KOPT-K1 (cell line): Measurements from ENCODE around the gene ZNF532.

ENCODE experiments used
- H3K27ac ChIP-seq: fragments of 200-600 bp; sonication (generic); 2 replicates; pipeline ENCODE4 v1.5.1; 2016; ENCODE audit warnings: antibody characterized with exemption, mild to moderate bottlenecking, low read depth, low read length; ENCODE audit not compliant: poor library complexity, severe bottlenecking
- H3K36me3 ChIP-seq: fragments of 200-600 bp; sonication (generic); 2 replicates; pipeline ENCODE4 v1.5.1; 2017; ENCODE audit warnings: antibody characterized with exemption, mild to moderate bottlenecking, low read length, moderate library complexity; ENCODE audit not compliant: insufficient read depth
- H3K9me3 ChIP-seq: fragments of 200-600 bp; sonication (generic); 2 replicates; pipeline ENCODE4 v1.5.1; 2017; ENCODE audit warnings: antibody characterized with exemption, low read length, mild to moderate bottlenecking; ENCODE audit not compliant: insufficient read depth, poor library complexity, severe bottlenecking

The ZNF532 gene

DNA sequence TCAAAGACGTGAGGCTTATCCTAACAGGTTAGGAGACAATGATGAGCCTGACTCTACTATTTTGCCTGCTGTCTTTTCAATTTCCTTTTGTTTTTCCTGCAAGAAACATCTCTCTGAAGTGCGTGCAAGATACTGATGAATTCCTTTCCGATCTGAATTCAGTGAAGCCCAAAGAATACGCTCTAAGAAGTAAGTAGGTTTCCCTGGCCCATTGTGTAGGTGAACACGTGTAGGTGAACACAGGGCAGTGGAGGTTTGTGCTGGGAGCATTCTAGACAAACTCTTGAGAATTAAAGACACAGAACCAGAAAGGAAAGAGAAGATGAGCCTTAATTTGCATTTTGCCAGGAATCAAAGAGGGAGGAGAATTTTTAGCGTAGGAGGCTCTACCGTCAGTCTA, 132.0 kb downstream of the ZNF532 start:
- Histone ChIP-seq H3K27ac (no peak overlapping the region), H3K9me3 (no peaks in the 10 kb centered on the region), H3K36me3 (no peaks in the 10 kb centered on the region)

DNA sequence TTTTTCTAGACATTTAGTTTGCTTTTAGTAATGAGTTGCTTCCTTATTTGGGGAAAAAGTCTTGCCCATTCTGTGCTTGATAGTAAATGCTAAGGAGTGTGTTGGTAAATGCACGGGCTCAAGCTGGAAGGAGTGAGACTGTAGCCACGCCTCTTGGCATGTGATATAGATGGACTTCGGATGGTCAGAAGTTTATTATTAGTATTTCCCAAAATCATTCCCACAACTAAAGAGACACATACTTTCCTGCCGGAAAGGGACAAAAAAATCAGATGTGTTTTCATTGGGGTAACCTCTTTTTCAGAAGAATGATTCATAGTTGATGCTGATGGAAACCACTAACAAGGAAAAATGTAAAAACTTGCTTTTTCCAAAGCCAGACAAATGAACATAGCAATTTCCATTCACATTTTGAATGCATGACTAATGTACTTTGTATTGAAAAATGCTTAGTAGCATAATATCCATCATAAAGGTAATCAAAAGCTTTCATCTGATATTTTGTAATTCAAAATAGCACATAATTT, 133.2 kb downstream of the ZNF532 start:
- no peaks in the 10 kb centered on the region for H3K36me3 ChIP-seq
- H3K9me3 ChIP-seq: no peaks in the 10 kb centered on the region
- H3K27ac ChIP-seq: no peak overlapping the region

DNA sequence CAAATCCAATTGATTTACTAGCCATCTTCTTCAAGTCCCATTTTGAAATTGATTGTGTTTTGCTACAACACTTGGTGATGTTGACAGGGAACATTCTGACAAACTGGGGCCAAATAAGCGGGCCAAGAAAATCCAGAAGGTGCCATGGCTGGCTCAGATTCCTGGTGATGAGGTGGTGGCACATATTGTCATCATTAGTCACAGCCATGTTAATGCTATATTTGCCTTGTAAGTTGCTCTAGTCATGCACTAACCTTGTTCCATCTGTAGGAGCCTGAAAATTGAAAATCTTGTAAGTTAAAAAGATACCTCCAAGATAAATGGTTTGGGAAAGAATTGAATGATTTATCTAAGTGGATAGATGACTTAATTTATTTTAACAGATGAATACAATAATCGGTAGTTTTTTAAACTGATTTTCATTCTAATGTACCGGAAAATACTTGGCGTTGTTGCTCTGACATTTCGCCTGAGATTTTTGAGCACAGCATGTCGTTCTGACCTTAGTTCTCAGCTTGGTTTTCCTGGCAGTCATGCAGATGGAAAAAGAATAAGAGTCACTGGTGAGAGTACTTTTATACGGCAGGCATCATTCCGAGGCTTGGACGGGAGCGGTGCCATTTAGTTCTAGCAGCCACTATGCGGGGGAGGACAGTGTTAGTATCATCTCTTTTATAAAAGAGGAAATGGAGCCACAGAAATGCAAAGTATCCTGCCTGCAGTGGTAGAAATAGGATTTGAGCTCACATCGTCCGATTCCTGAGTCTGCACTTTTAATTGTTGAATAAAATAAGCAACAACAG, 133.9 kb downstream of the ZNF532 start:
- Histone ChIP-seq H3K27ac (no peak overlapping the region), H3K9me3 (no peaks in the 10 kb centered on the region), H3K36me3 (no peaks in the 10 kb centered on the region)

- Histone ChIP-seq H3K27ac (no peak overlapping the region), H3K36me3 (no peaks in the 10 kb centered on the region), H3K9me3 (no peaks in the 10 kb centered on the region)
Observed at GRCh38 chr18:59001166-59001565, 136.5 kb downstream of the ZNF532 start.

DNA sequence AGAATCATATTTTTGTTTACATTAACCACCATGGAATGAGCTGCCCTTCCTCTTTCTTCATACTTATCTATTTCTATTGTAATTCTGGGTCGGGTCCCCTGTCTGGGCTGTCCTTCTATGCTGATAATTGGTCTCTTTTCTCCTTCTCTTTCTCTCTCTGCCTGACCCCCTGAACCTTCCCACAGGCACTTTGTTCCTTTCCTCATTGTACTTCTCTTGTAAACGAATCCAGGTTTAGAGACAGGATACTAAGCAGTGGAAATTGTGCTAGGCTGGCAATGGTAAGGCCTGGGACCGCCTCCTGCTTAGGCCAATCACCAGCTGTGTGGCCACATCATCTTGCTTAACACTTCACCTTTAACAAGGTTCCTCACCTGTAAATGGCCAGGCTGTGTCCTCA, 137.0 kb downstream of the ZNF532 start:
- H3K36me3 ChIP-seq: no peaks in the 10 kb centered on the region
- H3K27ac ChIP-seq: no peak overlapping the region
- no peaks in the 10 kb centered on the region for H3K9me3 ChIP-seq

DNA sequence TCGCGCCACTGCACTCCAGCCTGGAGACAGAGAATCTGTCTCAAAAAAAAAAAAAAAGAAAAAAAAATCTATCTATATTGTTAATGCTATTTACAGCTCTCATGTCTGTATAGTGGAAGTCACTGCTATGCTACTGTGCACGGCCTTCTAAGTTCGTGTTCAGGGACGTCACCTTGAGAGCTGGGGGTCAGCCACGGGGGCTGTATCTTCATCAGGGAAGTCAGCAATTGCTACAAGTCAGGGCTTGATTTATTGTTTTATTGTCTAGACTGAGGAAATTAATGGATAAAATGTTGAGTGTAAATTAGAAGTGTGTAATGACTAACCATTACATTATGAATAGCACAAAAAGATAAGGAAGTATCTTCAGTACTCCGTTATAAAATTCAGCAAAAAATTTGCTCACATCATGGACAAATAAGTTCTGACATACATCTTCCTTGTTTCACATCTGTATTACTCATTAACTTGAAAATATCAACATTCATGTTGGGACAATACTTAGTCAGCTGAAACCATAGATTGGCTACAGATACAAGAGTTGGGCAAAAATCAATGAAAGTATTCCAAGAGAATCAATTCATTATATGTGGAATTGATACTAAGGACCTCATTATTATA, 138.4 kb downstream of the ZNF532 start:
- H3K9me3 ChIP-seq: no peaks in the 10 kb centered on the region
- H3K36me3 ChIP-seq: no peaks in the 10 kb centered on the region
- no peak overlapping the region for H3K27ac ChIP-seq

GRCh38 chr18:59005262-59005661, 140.6 kb downstream of the ZNF532 start:
- H3K27ac ChIP-seq: no peak overlapping the region
- H3K36me3 ChIP-seq: no peaks in the 10 kb centered on the region
- H3K9me3 ChIP-seq: no peaks in the 10 kb centered on the region

DNA sequence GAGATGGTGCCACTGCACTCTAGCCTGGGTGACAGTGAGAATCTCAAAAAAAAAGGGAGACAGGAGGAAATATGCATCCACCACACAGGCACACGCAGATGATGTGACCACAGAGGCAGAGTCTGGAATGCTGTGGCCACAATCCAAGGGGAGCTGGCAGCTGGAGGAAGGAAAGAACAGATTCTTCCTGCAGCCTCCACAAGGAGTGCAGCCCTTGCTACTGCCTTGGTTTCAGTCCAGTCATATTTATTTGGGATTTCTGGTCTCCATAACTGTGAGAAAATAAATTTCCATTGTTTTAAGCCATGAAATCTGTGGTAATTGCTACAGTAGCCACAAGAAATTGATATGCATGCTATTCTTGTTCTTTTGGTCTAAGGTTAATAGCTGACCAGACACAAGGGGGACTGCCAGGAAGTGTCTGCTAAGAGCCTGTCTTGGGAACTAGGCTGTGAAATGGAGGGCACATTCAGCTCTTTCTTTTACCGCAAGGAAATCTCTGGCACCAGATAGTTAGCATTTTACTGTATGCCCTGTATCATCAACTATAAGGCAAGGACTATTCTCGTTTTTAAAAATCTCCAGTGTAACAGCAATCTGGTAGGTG, 141.9 kb downstream of the ZNF532 start:
- Histone ChIP-seq H3K27ac (no peak overlapping the region), H3K9me3 (no peaks in the 10 kb centered on the region), H3K36me3 (no peaks in the 10 kb centered on the region)

GRCh38 chr18:59008302-59008974, 143.8 kb downstream of the ZNF532 start:
- Histone ChIP-seq H3K9me3 (no peaks in the 10 kb centered on the region), H3K27ac (no peak overlapping the region), H3K36me3 (no peaks in the 10 kb centered on the region)

DNA sequence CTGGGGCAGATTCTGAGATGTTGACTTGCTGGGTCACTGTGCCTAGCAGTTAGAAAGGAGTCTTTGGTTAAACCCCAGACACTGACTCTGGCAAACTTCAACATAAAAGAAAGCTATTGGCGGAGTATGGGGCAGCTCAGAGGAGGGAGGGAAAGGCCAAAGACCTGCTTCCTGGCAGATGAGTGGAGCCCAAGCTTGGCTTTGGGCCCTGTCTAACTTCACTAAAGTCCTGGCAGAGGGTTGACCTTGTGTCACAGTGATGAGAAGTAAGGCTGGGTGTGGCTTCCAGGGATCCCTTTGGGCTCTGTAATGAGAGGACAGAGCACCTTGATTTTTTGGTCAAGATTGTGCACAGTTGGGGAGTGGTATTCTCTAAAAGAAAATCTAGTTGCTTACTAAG, 145.2 kb downstream of the ZNF532 start:
- no peaks in the 10 kb centered on the region for H3K36me3 ChIP-seq
- no peak overlapping the region for H3K27ac ChIP-seq
- H3K9me3 ChIP-seq: no peaks in the 10 kb centered on the region

DNA sequence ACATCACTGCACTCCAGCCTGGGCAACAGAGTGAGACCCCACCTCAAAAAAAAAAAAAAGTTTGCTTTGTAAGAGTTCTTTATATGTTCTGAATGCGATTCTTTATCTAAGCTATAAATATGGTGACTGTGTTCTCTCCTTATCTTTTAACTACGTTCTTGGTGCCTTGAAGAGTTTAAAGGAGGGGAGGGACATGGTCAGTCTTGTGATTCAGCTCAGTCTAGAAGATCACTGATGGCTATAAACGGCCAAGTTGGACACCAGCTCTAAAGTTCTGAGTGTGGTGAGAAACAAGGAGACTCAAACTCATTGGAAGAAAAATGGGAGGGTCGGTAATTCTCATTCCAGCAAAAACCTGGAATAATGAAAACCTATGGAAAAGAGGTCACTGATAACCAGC, 146.6 kb downstream of the ZNF532 start:
- no peak overlapping the region for H3K27ac ChIP-seq

GRCh38 chr18:59011786-59012185, 147.1 kb downstream of the ZNF532 start:
- Histone ChIP-seq H3K36me3 (no peaks in the 10 kb centered on the region), H3K27ac (no peak overlapping the region), H3K9me3 (no peaks in the 10 kb centered on the region)

More for the DNA sequence above, 146.6 kb downstream of the ZNF532 start:
- no peaks in the 10 kb centered on the region for H3K9me3 ChIP-seq
- H3K36me3 ChIP-seq: no peaks in the 10 kb centered on the region

DNA sequence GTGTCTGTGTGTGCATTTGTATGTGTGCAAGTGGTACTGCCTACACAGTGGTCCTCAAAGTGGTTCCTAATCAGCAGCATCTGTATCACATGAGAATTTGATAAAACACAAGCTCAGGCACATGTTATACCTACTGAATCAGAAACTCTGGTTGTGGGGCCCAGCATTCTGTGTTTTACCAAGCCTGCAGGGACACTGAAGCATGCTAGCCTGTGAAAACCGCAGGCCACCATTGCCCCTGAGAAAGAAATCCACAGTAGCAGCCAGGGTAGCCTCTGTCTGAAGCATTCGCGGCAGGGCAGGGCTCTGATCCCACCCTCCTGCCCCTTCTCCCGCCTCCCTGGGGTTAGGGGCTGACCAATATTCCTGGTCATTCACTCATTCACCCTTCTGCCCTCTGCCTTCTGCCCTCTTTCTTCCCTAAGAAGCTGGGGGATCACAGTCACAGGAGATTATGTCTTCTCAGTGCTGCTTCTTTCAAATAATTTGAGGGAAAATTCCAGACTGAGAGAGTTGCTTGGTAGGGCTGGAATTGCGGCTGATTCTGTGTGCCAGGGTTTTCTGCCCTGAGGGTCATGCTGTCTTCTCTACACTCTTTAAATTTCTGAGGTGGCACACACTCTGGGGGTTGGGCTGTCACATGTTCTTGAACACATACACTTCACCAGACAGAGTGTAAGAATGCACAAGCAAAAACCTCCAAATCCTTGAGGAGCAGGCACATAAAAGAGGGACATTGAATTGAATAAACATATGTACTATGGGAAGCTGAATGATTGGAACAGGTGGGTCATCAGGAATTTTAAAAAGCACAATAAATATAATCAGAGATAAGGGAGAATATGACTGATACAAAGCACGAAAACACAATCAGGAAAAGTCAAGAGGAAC, 148.4 kb downstream of the ZNF532 start:
- H3K27ac ChIP-seq: no peak overlapping the region
- H3K9me3 ChIP-seq: no peaks in the 10 kb centered on the region
- no peaks in the 10 kb centered on the region for H3K36me3 ChIP-seq

DNA sequence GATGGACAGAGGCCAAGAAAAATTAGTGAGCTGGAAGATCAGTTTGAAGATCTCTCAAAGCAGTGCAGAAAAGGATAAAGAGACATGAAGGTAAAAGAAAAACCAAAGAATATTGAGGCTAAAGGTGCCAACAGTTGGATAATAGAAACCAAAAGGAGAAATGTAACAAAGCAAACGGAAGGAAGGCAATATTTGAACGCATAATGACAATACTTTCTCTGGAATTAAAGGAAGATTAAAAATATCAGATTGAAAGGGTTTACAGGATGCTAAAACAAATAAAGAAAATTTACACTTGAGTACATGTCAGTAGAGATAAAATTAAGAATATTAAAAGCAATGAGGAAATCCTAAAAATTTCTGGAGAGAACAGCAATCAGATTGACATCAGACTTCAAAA, 149.1 kb downstream of the ZNF532 start:
- Histone ChIP-seq H3K9me3 (no peaks in the 10 kb centered on the region), H3K27ac (no peak overlapping the region), H3K36me3 (no peaks in the 10 kb centered on the region)
